OCI-M2 (cell line): ENCODE data around the gene MOV10L1.
"Not testable (repeated sequence)": the region's sequence is repeated elsewhere in the genome, so short reads cannot be mapped to it uniquely, and the experiment has no call there.

Experiments
- DNase-seq: peaks from one replicate; lab custom pipeline; 2025; ENCODE audit not compliant: unreplicated experiment; lab: John Stamatoyannopoulos, UW

MOV10L1 gene

GRCh38 chr22:50136581-50137015, 46.8 kb downstream of the MOV10L1 start:
- DNase-seq, result no peak

GRCh38 chr22:50137277-50137676, 47.5 kb downstream of the MOV10L1 start:
- not testable (repeated sequence) for DNase-seq

GRCh38 chr22:50138041-50138440, 48.2 kb downstream of the MOV10L1 start:
- DNase-seq, result no peak

- no peak for DNase-seq
Measured at GRCh38 chr22:50138988-50139387, 49.2 kb downstream of the MOV10L1 start.

GRCh38 chr22:50139843-50140415, 50.1 kb downstream of the MOV10L1 start:
- DNase-seq, result no peak

GRCh38 chr22:50140615-50141014, 50.8 kb downstream of the MOV10L1 start:
- no peak for DNase-seq

GRCh38 chr22:50141462-50141861, 51.7 kb downstream of the MOV10L1 start:
- DNase-seq, result no peak

GRCh38 chr22:50141891-50142363, 52.1 kb downstream of the MOV10L1 start:
- no peak for DNase-seq

- DNase-seq, result no peak
Measured at GRCh38 chr22:50143096-50143495, 53.3 kb downstream of the MOV10L1 start.

GRCh38 chr22:50144005-50144614, 54.3 kb downstream of the MOV10L1 start:
- no peak for DNase-seq

GRCh38 chr22:50145721-50146438, 56.1 kb downstream of the MOV10L1 start:
- no peak for DNase-seq

- DNase-seq, result no peak
Measured at GRCh38 chr22:50146439-50147238, 56.8 kb downstream of the MOV10L1 start.

GRCh38 chr22:50147258-50148165, 57.7 kb downstream of the MOV10L1 start:
- DNase-seq, result not testable (repeated sequence)

GRCh38 chr22:50148166-50148500, 58.3 kb downstream of the MOV10L1 start:
- no peak for DNase-seq

GRCh38 chr22:50148991-50149721, 59.4 kb downstream of the MOV10L1 start:
- no peak for DNase-seq

GRCh38 chr22:50150161-50151129, 60.6 kb downstream of the MOV10L1 start:
- no peak for DNase-seq

- DNase-seq, result no peak
Measured at GRCh38 chr22:50151571-50152537, 62.0 kb downstream of the MOV10L1 start.
